Glutamatergic neuron (in vitro differentiated cells): Measurements from ENCODE around the gene RFFL. TPM values are rescaled to one million over a fixed set of nuclear protein-coding genes. Genes with fewer than 3 reads are reported as not detected.

Experiments
- DNase-seq: peaks from one replicate; pipeline ENCODE4 v3.0.0; 2022
- H3K27ac Mint-ChIP-seq: one replicate; pipeline ENCODE4 v1.8.0; 2020; ENCODE audit warnings: mild to moderate bottlenecking, mixed read lengths, inconsistent platforms; ENCODE audit not compliant: unreplicated experiment
- H3K27me3 Mint-ChIP-seq: one replicate; pipeline ENCODE4 v1.8.0; 2020; ENCODE audit warnings: mild to moderate bottlenecking, moderate library complexity, mixed read lengths, inconsistent platforms; ENCODE audit not compliant: unreplicated experiment
- H3K36me3 Mint-ChIP-seq: one replicate; pipeline ENCODE4 v1.8.0; 2020; ENCODE audit warnings: mild to moderate bottlenecking, mixed read lengths, inconsistent platforms; ENCODE audit not compliant: unreplicated experiment
- H3K4me1 Mint-ChIP-seq: one replicate; pipeline ENCODE4 v1.8.0; 2020; ENCODE audit warnings: mild to moderate bottlenecking, low read depth, mixed read lengths, inconsistent platforms; ENCODE audit not compliant: unreplicated experiment
- H3K4me3 Mint-ChIP-seq: one replicate; pipeline ENCODE4 v1.8.0; 2020; ENCODE audit warnings: mild to moderate bottlenecking, mixed read lengths, inconsistent platforms; ENCODE audit not compliant: unreplicated experiment
- H3K9me3 Mint-ChIP-seq: one replicate; pipeline ENCODE4 v1.8.0; 2020; ENCODE audit warnings: mild to moderate bottlenecking, moderate library complexity, mixed read lengths, inconsistent platforms; ENCODE audit not compliant: unreplicated experiment
- CTCF ChIP-seq: fragments of 200-600 bp; sonication (generic); IDR thresholded peaks from one replicate; pipeline ENCODE4 v1.5.0; 2021; ENCODE audit not compliant: partially characterized antibody, unreplicated experiment
- total RNA-seq: library from RNA; stranded (reverse); fragmentation: NEBNext Ultra II Directional; extraction: Animal tissue kit (Norgen Biotek cat#: 25700); gene quantifications from one replicate; pipeline ENCODE4 v1.2.1, GENCODE V29; 2021; ENCODE audit not compliant: unreplicated experiment

The RFFL gene
- total RNA-seq, 1 donor from 2014 or later = 16.5 TPM

GRCh38 chr17:35074711-35075707 is 11.5 kb upstream of the RFFL start:
- TF ChIP-seq CTCF = no peak
- Mint-ChIP-seq H3K4me1 (peaks cover 12% of the 10 kb centered on the region), H3K36me3 (no peaks in the 10 kb centered on the region), H3K27ac (no peak overlapping the region), H3K27me3 (no peaks in the 10 kb centered on the region), H3K4me3 (no peak overlapping the region), H3K9me3 (no peaks in the 10 kb centered on the region)
- no peak for DNase-seq

GRCh38 chr17:35073991-35074627 is 10.6 kb upstream of the RFFL start:
- TF ChIP-seq CTCF = no peak
- no peak overlapping the region for H3K27ac Mint-ChIP-seq
- no peak for DNase-seq

GRCh38 chr17:35073183-35073790 is 9.8 kb upstream of the RFFL start:
- Mint-ChIP-seq H3K4me3 (no peak overlapping the region), H3K27ac (no peak overlapping the region), H3K9me3 (no peaks in the 10 kb centered on the region), H3K36me3 (no peaks in the 10 kb centered on the region), H3K4me1 (peaks cover 23% of the 10 kb centered on the region), H3K27me3 (no peaks in the 10 kb centered on the region)
- no peak for DNase-seq
- no peak for TF ChIP-seq CTCF

More at GRCh38 chr17:35073991-35074627, 10.6 kb upstream of the RFFL start:
- Mint-ChIP-seq H3K27me3 (no peaks in the 10 kb centered on the region), H3K36me3 (no peaks in the 10 kb centered on the region), H3K4me1 (peaks cover 17% of the 10 kb centered on the region), H3K9me3 (no peaks in the 10 kb centered on the region), H3K4me3 (no peak overlapping the region)

- Mint-ChIP-seq H3K36me3 (no peaks in the 10 kb centered on the region), H3K27me3 (no peaks in the 10 kb centered on the region), H3K27ac (no peak overlapping the region), H3K9me3 (no peaks in the 10 kb centered on the region), H3K4me1 (peaks cover 21% of the 10 kb centered on the region), H3K4me3 (no peak overlapping the region)
- no peak for DNase-seq
- TF ChIP-seq CTCF = no peak
These were observed 5.8 kb upstream of the RFFL start for GRCh38 chr17:35069311-35069710.
